ENCODE measurements around the gene USP11.

Gene USP11

DNA sequence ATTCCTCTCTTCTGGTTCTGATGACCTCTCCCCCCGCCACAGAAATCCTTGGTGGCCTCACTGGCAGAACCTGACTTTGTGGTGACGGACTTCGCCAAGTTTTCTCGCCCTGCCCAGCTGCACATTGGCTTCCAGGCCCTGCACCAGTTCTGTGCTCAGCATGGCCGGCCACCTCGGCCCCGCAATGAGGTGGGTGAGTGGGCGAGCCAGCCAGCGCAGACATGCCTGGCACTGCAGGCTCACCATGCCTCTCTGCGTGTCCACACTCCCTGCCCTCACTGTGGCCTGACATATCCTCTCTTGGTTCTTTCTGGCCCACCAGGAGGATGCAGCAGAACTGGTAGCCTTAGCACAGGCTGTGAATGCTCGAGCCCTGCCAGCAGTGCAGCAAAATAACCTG is 30.5 kb upstream of the USP11 start:
- H3K27me3 ChIP-seq (ENCODE audit: control insufficient read depth, insufficient read depth, low read length) = no peaks in the 10 kb centered on the region
- no peaks in the 10 kb centered on the region for H3K9me3 ChIP-seq (ENCODE audit: control insufficient read depth, insufficient read depth, low read length)
- no CpG with 5 or more reads among the region's 11 CpGs for WGBS (ENCODE audit: insufficient coverage, insufficient read length)
- H3K27ac ChIP-seq (ENCODE audit: low read length) = no peak overlapping the region
- H3K4me3 ChIP-seq (ENCODE audit: low read length) = no peak overlapping the region
- peaks cover 66% of the 10 kb centered on the region for H3K36me3 ChIP-seq (ENCODE audit: control insufficient read depth, insufficient read depth, low read length)
- DNase-seq (ENCODE audit: low read depth, low spot score) = no peak
- no peaks in the 10 kb centered on the region; the same call in 1 of the 2 replicates for H3K4me1 ChIP-seq (ENCODE audit: control insufficient read depth, insufficient read depth, low read length)

DNA sequence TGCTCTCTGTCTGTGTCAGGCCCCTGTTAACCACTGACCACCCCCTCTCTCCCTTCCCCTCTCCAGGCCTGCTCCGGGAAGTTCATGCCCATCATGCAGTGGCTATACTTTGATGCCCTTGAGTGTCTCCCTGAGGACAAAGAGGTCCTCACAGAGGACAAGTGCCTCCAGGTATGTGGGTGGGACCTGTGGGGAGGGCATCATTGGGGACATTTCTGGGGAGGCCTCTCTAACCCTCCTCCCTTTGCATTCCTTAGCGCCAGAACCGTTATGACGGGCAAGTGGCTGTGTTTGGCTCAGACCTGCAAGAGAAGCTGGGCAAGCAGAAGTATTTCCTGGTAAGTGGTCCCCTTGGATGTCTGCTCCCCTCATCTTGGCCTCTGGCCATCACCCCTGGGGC is 29.9 kb upstream of the USP11 start:
- no peak for DNase-seq (ENCODE audit: low read depth, low spot score)
- Histone ChIP-seq H3K27ac (ENCODE audit: low read length) (no peak overlapping the region), H3K9me3 (ENCODE audit: control insufficient read depth, insufficient read depth, low read length) (no peaks in the 10 kb centered on the region), H3K4me3 (ENCODE audit: low read length) (no peak overlapping the region), H3K27me3 (ENCODE audit: control insufficient read depth, insufficient read depth, low read length) (no peaks in the 10 kb centered on the region), H3K36me3 (ENCODE audit: control insufficient read depth, insufficient read depth, low read length) (peaks cover 70% of the 10 kb centered on the region), H3K4me1 (ENCODE audit: control insufficient read depth, insufficient read depth, low read length) (no peaks in the 10 kb centered on the region; the same call in 1 of the 2 replicates)
- WGBS (ENCODE audit: insufficient coverage, insufficient read length) = no CpG with 5 or more reads among the region's 4 CpGs

DNA sequence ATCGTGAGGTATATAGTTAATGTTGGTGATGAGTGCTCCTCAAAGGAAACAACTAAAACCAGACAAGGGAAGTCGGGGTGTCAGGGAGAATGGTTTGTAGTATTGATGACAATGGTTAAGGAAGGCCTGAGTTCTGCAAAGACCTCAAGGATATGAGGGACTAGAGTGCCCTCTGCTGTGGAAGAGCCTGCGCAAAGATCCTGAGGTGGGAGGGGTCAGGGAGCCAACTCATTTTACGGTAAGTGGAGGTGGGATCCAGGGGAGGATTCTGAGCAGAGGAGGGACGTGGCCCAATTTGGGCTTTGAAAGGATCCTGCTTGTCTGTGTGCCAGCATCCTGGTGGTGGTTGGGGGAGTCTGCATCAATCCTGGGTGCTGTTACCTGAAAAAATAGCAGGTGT is 27.8 kb upstream of the USP11 start:
- H3K27ac ChIP-seq (ENCODE audit: low read length) = no peak overlapping the region
- H3K4me1 ChIP-seq (ENCODE audit: control insufficient read depth, insufficient read depth, low read length) = no peaks in the 10 kb centered on the region
- H3K36me3 ChIP-seq (ENCODE audit: control insufficient read depth, insufficient read depth, low read length) = peaks cover 67% of the 10 kb centered on the region
- no peak for DNase-seq (ENCODE audit: low read depth, low spot score)
- H3K9me3 ChIP-seq (ENCODE audit: control insufficient read depth, insufficient read depth, low read length) = no peaks in the 10 kb centered on the region
- no CpG with 5 or more reads among the region's 5 CpGs for WGBS (ENCODE audit: insufficient coverage, insufficient read length)
- H3K27me3 ChIP-seq (ENCODE audit: control insufficient read depth, insufficient read depth, low read length) = no peaks in the 10 kb centered on the region
- H3K4me3 ChIP-seq (ENCODE audit: low read length) = no peak overlapping the region

DNA sequence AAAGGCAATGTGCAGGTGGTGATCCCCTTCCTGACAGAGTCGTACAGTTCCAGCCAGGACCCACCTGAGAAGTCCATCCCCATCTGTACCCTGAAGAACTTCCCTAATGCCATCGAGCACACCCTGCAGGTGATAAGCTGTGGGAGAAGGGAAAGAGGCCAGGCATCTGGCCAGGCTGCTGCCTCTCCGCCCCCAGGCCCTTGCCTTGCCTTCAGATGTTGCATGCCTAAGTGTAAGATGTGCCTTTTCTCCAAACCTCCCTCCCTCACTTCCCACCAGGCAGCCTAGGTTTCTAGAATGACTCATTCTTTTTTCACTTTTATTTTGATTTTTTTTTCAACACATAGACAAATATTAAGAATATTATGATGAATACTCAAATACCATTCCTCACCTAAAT is 26.5 kb upstream of the USP11 start:
- no CpG with 5 or more reads among the region's 3 CpGs for WGBS (ENCODE audit: insufficient coverage, insufficient read length)
- Histone ChIP-seq H3K27me3 (ENCODE audit: control insufficient read depth, insufficient read depth, low read length) (no peaks in the 10 kb centered on the region), H3K4me3 (ENCODE audit: low read length) (no peak overlapping the region), H3K4me1 (ENCODE audit: control insufficient read depth, insufficient read depth, low read length) (no peaks in the 10 kb centered on the region), H3K36me3 (ENCODE audit: control insufficient read depth, insufficient read depth, low read length) (peaks cover 66% of the 10 kb centered on the region), H3K9me3 (ENCODE audit: control insufficient read depth, insufficient read depth, low read length) (no peaks in the 10 kb centered on the region), H3K27ac (ENCODE audit: low read length) (no peak overlapping the region)
- no peak for DNase-seq (ENCODE audit: low read depth, low spot score)

DNA sequence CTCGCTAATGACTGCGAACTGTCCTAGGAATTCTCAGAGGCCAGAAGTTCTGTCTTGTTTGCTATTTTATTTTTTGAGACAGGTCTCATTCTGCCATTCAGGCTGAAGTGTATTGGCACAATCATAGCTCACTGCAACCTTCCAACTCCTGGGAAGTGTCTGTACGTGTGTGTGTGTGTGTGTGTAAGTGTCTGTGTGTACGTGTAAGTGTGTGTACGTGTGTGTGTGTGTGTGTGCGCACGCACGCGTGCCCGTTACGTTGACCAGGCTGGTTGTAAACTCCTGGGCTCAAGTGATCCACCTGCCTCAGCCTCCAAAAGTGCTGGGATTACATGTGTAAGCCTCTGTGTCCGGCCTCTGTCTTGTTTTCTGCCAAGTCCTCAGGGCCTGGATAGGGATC is 24.7 kb upstream of the USP11 start:
- H3K36me3 ChIP-seq (ENCODE audit: control insufficient read depth, insufficient read depth, low read length) = peaks cover 59% of the 10 kb centered on the region
- no CpG with 5 or more reads among the region's 12 CpGs for WGBS (ENCODE audit: insufficient coverage, insufficient read length)

DNA sequence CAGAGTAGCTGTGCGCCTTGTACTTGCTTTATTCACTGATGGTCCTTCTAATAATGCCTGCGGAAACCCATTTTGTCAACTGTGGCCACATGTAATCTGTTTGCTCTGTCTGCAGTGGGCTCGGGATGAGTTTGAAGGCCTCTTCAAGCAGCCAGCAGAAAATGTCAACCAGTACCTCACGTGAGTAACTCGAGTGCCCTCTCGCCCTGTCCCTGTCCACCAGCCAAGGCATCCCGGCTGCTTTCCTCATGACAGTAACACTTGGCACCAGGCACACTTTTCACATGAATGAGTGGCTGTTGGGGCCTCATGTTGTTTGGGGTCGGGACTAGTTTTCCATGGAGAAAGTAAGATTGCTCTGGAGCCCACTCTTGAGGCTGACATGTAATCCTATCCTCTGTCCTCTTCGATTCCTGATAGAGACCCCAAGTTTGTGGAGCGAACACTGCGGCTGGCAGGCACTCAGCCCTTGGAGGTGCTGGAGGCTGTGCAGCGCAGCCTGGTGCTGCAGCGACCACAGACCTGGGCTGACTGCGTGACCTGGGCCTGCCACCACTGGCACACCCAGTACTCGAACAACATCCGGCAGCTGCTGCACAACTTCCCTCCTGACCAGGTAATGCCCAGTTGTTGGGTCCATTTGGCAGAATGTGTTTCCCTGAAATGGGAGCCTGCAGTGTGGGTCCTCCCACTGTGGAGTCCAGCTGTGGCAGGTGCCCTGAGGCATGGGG is 23.1 kb upstream of the USP11 start:
- H3K36me3 ChIP-seq (ENCODE audit: control insufficient read depth, insufficient read depth, low read length) = peaks cover 61% of the 10 kb centered on the region
- no peak for DNase-seq (ENCODE audit: low read depth, low spot score)
- no CpG with 5 or more reads among the region's 16 CpGs for WGBS (ENCODE audit: insufficient coverage, insufficient read length)

More for the DNA sequence above, 24.7 kb upstream of the USP11 start:
- Histone ChIP-seq H3K27ac (ENCODE audit: low read length) (no peak overlapping the region), H3K27me3 (ENCODE audit: control insufficient read depth, insufficient read depth, low read length) (no peaks in the 10 kb centered on the region), H3K4me3 (ENCODE audit: low read length) (no peak overlapping the region), H3K4me1 (ENCODE audit: control insufficient read depth, insufficient read depth, low read length) (no peaks in the 10 kb centered on the region), H3K9me3 (ENCODE audit: control insufficient read depth, insufficient read depth, low read length) (no peaks in the 10 kb centered on the region)
- no peak for DNase-seq (ENCODE audit: low read depth, low spot score)

DNA sequence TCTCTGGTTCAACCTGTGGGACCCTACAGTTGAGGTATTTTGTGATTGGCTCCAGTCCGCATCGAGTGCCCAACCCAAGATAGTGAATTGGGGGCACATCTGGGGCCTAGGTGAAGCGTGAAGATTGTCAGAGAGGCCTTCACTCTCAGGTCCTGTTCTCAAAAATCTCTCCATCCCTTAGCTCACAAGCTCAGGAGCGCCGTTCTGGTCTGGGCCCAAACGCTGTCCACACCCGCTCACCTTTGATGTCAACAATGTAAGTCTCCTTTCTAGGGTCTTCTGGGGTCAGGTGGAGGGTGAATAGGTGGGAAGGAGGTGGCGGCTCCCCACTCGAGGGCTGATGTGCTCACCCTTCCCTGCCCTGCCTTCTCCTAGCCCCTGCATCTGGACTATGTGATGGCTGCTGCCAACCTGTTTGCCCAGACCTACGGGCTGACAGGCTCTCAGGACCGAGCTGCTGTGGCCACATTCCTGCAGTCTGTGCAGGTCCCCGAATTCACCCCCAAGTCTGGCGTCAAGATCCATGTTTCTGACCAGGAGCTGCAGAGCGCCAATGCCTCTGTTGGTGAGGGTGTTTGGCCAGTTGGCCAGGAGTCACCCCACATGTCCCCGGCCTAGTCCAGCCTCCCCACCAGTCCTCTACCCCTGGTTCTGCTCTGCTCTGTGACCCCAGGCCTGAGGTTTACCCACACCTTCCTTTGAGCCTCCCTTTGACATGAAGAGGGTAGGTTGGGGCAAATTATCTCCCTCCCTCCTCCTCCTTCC is 22.0 kb upstream of the USP11 start:
- DNase-seq (ENCODE audit: low read depth, low spot score) = no peak
- H3K4me3 ChIP-seq (ENCODE audit: low read length) = no peak overlapping the region
- H3K36me3 ChIP-seq (ENCODE audit: control insufficient read depth, insufficient read depth, low read length) = peaks cover 56% of the 10 kb centered on the region
- H3K9me3 ChIP-seq (ENCODE audit: control insufficient read depth, insufficient read depth, low read length) = no peaks in the 10 kb centered on the region
- no peaks in the 10 kb centered on the region for H3K4me1 ChIP-seq (ENCODE audit: control insufficient read depth, insufficient read depth, low read length)
- WGBS (ENCODE audit: insufficient coverage, insufficient read length) = no CpG with 5 or more reads among the region's 15 CpGs
- no peak overlapping the region for H3K27ac ChIP-seq (ENCODE audit: low read length)
- no peaks in the 10 kb centered on the region for H3K27me3 ChIP-seq (ENCODE audit: control insufficient read depth, insufficient read depth, low read length)

More for the DNA sequence above, 23.1 kb upstream of the USP11 start:
- Histone ChIP-seq H3K4me1 (ENCODE audit: control insufficient read depth, insufficient read depth, low read length) (no peaks in the 10 kb centered on the region), H3K4me3 (ENCODE audit: low read length) (no peak overlapping the region), H3K27me3 (ENCODE audit: control insufficient read depth, insufficient read depth, low read length) (no peaks in the 10 kb centered on the region), H3K9me3 (ENCODE audit: control insufficient read depth, insufficient read depth, low read length) (no peaks in the 10 kb centered on the region), H3K27ac (ENCODE audit: low read length) (no peak overlapping the region)

DNA sequence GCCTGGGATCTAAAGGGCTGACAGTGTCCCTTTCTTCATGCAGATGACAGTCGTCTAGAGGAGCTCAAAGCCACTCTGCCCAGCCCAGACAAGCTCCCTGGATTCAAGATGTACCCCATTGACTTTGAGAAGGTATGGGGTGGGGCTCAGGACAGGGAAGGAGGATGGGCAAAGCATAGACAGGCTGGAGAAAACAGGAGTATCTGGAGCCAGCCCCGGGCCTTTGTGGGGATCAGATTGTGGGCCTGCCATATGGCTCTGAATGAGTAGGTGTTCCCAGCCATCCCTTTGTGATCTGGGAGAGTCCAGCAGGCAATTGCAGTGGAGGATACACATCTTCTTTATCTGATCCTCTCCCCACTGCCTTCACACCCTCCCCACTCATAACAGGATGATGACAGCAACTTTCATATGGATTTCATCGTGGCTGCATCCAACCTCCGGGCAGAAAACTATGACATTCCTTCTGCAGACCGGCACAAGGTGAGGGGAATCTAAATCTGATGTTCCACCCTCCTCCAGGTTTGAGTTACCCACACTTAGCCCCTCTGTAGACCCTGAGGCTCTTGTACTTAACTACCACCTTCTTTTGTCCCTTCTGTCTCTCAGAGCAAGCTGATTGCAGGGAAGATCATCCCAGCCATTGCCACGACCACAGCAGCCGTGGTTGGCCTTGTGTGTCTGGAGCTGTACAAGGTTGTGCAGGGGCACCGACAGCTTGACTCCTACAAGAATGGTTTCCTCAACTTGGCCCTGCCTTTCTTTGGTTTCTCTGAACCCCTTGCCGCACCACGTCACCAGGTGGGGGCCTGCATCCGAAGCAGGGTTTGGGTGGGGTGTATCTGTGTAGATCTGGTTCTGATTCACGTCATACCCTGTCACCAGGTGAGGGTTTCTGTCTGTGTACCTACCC is 20.2 kb upstream of the USP11 start:
- WGBS (ENCODE audit: insufficient coverage, insufficient read length) = no CpG with 5 or more reads among the region's 12 CpGs

DNA sequence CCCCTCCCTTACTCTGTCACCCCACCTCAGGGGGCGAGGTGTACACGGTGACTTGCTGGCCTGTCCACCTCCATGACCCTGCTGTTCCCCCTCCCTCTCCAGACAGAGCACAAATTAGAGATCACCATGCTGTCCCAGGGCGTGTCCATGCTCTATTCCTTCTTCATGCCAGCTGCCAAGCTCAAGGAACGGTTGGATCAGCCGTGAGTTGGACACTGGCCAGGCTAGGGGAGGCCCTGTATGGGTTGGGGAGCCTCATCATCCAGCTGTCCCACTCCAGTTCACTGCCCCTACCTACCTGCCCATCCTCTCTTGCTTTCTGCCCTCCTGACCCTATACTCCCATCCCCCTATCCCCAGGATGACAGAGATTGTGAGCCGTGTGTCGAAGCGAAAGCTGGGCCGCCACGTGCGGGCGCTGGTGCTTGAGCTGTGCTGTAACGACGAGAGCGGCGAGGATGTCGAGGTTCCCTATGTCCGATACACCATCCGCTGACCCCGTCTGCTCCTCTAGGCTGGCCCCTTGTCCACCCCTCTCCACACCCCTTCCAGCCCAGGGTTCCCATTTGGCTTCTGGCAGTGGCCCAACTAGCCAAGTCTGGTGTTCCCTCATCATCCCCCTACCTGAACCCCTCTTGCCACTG is 18.3 kb upstream of the USP11 start:
- no peak for DNase-seq (ENCODE audit: low read depth, low spot score)
- H3K27ac ChIP-seq (ENCODE audit: low read length) = no peak overlapping the region
- H3K9me3 ChIP-seq (ENCODE audit: control insufficient read depth, insufficient read depth, low read length) = no peaks in the 10 kb centered on the region
- no CpG with 5 or more reads among the region's 20 CpGs for WGBS (ENCODE audit: insufficient coverage, insufficient read length)
- H3K4me3 ChIP-seq (ENCODE audit: low read length) = no peak overlapping the region
- peaks cover 43% of the 10 kb centered on the region for H3K36me3 ChIP-seq (ENCODE audit: control insufficient read depth, insufficient read depth, low read length)
- H3K27me3 ChIP-seq (ENCODE audit: control insufficient read depth, insufficient read depth, low read length) = no peaks in the 10 kb centered on the region
- H3K4me1 ChIP-seq (ENCODE audit: control insufficient read depth, insufficient read depth, low read length) = peaks cover 1% of the 10 kb centered on the region; the same call in 1 of the 2 replicates

More for the DNA sequence above, 20.2 kb upstream of the USP11 start:
- Histone ChIP-seq H3K4me1 (ENCODE audit: control insufficient read depth, insufficient read depth, low read length) (no peaks in the 10 kb centered on the region), H3K27ac (ENCODE audit: low read length) (no peak overlapping the region), H3K4me3 (ENCODE audit: low read length) (no peak overlapping the region), H3K27me3 (ENCODE audit: control insufficient read depth, insufficient read depth, low read length) (no peaks in the 10 kb centered on the region), H3K9me3 (ENCODE audit: control insufficient read depth, insufficient read depth, low read length) (no peaks in the 10 kb centered on the region), H3K36me3 (ENCODE audit: control insufficient read depth, insufficient read depth, low read length) (peaks cover 53% of the 10 kb centered on the region)
- DNase-seq (ENCODE audit: low read depth, low spot score) = no peak
